ENCODE results near the gene DDX31. TPM values are rescaled to one million over a fixed set of nuclear protein-coding genes. Genes with fewer than 3 reads are reported as not detected.

DDX31 gene
- total RNA-seq, 1 donor from 2014 or later = 25.8 TPM

DNA sequence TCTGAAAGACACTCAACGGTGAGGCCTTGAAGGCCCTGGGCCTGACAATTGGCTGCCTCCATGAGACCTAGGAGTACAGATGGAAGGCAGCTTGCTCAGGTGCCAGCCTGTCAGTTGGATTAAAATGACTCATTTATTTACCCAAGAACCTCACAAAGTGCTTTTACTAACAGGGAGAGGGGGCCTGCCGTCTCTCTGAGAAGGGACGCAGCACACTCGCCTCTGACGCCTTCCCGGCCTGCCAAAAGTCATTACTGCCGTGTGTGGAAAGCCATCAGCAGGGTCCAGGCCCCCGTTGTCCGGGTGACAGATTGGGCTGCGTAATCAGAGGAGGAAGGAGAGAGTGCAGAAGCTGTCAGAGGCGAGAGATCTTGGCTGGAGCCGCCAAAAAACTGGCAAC lies 32.4 kb downstream of the DDX31 start:
- no peak for DNase-seq (ENCODE audit: low spot score)

- no peak for DNase-seq (ENCODE audit: low spot score)
Observed at GRCh38 chr9:132634327-132634726, 35.5 kb downstream of the DDX31 start.

GRCh38 chr9:132632413-132633129 lies 37.2 kb downstream of the DDX31 start:
- DNase-seq (ENCODE audit: low spot score) = no peak

DNA sequence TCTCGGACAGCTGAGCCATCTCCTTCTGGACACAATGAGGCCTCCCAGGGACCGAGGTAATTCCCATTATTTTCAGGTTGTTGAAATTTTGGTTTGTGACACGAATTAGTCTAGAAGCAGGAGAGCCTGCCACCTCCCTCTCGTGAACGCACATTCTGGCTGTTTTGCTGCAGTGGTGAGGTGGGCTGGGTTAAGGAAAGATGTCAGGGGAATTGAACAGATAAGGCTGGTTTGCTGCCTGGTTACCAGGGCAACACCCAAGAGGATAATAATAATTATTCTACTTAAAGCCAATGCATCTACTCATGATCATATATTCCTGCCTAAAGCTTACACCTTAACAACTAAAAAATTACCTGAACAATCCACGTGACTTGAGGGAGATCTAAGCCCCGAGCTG lies 38.1 kb downstream of the DDX31 start:
- DNase-seq (ENCODE audit: low spot score) = no peak

DNA sequence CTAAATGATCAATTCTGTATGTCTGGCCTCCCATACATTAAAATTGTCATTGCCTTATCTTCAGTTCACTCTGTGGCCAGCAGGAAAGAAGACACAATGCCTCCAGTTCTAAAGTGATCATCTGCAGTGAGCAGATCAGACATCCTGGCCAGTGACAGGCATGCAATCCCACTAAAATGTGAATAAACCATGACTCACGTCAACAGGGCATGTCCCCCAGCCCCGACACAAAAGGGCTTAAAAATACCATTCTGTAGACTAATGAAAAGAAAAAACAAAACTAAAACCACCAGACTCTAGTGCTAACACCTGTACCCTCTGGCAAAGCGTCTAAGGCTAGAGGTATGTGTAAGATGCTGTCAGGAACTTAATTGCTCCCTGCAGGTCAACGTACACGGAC lies 38.5 kb downstream of the DDX31 start:
- no peak for DNase-seq (ENCODE audit: low spot score)

GRCh38 chr9:132630811-132631210 lies 39.0 kb downstream of the DDX31 start:
- no peak for DNase-seq (ENCODE audit: low spot score)

GRCh38 chr9:132630116-132630515 lies 39.7 kb downstream of the DDX31 start:
- DNase-seq (ENCODE audit: low spot score) = no peak

GRCh38 chr9:132628746-132629145 lies 41.0 kb downstream of the DDX31 start:
- no peak for DNase-seq (ENCODE audit: low spot score)

- DNase-seq (ENCODE audit: low spot score) = no peak
Observed at GRCh38 chr9:132627594-132627993, 42.2 kb downstream of the DDX31 start.

GRCh38 chr9:132627106-132627505 lies 42.7 kb downstream of the DDX31 start:
- no peak for DNase-seq (ENCODE audit: low spot score)

DNA sequence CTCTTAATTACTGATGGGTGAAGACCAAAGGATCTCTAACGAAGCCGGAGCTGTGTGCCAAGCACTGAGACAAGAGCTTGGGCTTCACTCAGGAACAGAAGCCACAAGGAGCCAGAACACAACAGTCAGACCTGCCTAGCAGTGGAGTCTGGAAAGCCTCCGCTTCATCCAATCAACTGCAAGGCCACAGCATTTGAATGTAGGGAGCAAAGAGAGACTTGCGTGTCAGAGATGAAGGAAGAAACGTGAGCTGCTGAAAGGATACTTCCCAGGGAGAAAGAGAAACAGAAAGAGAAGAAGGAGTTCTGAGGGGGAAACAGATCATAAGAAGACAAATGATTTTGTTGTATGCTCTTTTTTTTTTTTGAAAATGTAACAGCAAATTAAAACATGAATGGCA lies 43.5 kb downstream of the DDX31 start:
- DNase-seq (ENCODE audit: low spot score) = no peak

GRCh38 chr9:132622159-132622558 lies 47.6 kb downstream of the DDX31 start:
- no peak for DNase-seq (ENCODE audit: low spot score)

GRCh38 chr9:132616725-132617124 lies 53.1 kb downstream of the DDX31 start:
- no peak for DNase-seq (ENCODE audit: low spot score)

DNA sequence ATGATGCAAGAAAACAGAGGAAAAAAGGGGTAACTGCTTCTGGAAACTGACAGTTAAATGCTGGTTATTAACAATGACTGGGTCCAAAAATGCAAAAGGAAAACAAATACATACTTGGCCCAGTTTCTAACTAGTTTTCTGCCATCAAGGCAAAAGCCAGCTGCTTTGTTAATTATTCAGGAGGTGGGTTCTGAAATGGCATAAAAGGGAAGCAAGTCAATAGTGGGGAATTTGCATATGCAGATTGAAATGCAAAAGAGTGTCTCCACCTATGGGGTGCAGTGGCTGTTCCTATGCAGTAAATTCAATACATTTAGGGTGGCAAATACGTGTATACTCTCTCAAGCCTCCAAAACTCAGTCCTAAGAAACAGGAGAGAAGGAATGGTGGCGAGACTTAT lies 54.0 kb downstream of the DDX31 start:
- no peak for DNase-seq (ENCODE audit: low spot score)

DNA sequence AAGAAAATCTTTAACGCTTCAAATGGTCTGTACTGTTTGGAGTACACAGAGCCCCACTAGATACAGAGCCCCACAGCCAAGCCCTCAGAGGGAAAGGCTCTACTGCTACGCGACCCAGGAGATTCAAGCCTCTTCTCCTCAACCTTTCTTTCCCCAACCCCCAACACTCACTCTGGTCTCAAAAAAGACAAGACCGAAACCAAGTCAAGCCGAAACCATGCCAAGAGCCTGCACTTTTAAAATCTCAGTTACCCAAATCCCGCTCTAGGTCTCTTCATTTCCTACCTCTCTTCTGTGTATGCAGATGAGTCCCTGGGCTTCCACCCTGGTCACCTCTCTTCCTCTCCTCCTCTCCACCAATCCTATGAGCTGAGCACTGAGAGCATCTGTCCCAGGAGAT lies 55.5 kb downstream of the DDX31 start:
- DNase-seq (ENCODE audit: low spot score) = no peak

GRCh38 chr9:132610661-132611060 lies 59.1 kb downstream of the DDX31 start:
- no peak for DNase-seq (ENCODE audit: low spot score)

DNA sequence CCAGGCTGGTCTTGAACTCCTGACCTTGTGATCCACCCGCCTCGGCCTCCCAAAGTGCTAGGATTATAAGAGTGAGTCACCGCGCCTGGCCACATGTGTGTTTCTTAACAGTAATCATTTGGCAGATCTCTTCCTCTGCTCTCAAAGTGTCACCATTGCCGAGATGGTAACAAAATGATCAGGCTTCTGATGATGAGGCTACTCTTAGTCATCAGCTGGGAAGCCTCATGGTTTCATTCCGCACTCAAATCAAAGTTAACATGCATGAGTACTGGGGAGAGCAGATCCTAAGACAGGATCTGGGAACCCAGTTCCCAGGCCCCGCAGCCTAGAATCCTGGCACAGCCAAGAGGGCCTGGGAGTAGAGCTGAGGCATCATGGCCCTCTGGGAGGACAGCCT lies 60.0 kb downstream of the DDX31 start:
- DNase-seq (ENCODE audit: low spot score) = no peak

- no peak for DNase-seq (ENCODE audit: low spot score)
Observed at GRCh38 chr9:132609184-132609583, 60.6 kb downstream of the DDX31 start.

DNA sequence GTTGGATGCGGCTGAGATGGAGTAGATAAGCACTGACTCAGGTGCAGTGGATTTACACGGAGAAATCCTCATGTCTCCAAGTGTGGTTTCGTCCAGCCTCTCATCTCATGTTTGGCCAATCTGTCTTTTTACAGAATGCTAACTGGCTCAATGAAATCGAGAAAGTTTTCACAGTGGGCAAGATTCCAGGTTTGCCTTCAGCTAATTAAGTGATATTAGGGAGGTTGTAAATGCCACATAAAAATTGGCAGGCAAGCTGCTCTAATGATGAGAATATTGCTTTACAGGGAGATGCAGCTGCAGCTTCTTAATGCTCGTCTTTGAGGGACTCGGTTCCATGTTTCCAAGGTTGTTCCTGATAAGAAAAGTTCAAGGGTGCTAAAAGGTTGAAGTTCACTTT lies 63.7 kb downstream of the DDX31 start:
- DNase-seq (ENCODE audit: low spot score) = no peak

- DNase-seq (ENCODE audit: low spot score) = no peak
Observed at GRCh38 chr9:132605387-132605786, 64.4 kb downstream of the DDX31 start.

DNA sequence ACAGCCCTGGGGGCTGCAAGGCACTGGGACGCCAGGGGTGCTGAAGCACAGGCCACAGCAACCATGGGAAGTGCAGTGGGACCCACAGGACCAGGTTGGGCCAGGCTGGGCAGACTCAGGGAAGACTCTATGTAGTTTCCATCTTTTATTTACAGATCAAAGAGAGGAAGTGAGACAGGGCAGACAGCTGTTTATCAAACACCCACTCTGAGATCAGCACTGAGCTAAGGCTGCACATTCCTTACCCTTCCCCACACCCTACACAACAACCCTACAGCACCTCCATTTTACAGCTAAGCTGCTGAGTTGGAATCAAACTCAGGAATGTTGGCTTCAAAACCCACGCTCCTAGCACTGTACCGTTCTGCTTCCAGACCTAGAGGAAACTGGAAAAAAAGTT lies 67.6 kb downstream of the DDX31 start:
- DNase-seq (ENCODE audit: low spot score) = no peak

DNA sequence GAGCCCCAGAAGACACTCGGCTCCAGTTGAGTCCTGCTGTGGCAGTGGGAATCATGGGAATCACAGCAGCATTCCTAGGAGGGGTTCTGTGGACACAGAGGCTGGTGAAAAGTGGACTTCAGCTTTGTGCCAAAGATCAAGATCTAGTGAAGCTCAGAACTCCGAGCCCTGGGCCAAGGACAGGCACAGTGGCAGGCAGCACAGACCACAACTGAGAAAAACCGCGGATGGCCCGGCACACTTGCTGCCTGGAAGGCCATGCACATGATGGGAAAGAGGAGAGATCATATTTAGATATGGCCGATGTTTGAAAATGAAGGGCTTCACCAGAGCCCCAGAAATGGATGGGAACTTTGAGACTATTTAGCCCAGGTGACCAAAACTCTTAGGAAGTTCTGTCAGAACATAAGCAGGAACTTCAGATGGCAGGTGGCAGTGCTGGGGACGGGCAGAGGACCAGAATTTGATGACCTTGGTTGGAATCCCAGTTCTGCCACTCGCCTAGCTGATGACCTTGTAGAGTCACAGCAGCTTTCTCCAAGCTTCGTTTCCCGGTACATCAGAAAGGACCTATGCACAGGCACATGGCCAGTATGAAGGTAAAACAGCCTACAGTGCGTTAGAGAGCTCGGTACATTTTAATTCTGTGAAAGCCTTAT lies 69.3 kb downstream of the DDX31 start:
- DNase-seq (ENCODE audit: low spot score) = no peak

DNA sequence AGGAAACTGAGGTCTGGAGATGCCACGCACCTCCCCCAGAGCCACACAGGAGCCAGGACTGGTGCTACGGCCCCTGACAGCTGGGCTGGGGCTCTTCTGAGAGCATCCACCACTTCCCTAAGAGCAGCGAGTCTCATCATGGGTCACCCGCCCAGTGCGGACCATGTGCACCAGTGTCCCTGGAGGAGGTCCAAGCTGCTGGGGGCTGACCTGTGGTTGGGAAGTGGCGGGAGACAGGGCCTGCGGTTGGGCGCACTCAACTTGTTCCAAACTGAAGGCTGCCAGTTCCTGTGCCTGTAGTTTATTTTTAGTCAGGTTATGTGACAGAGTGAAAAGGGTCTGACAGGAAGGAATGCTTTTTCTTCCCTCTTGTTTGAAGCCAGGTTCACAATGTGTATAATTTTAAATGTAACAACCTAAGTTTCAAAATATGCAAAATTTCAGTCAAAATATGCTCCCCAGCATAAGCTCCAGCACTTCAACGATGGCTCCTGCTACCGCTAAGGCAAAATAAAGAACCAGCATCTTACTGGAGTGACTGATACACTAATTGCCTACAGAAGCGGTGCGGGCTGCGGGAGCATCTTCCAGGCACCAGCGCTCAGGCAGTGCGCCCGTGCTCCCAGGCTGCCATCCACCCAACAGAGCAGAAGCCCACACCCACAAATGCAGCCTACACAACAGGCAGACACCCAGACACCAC lies 72.6 kb downstream of the DDX31 start:
- no peak for DNase-seq (ENCODE audit: low spot score)
